GM23338 (cell line): ENCODE results near the gene LUC7L. TPM values are rescaled to one million over a fixed set of nuclear protein-coding genes. Genes with fewer than 3 reads are reported as not detected.

ENCODE experiments used
- ATAC-seq: fragments of 200-7000 bp; cut with Tn5 transposase; 3 replicates; pipeline ENCODE4 v1.9.1; 2020
- DNase-seq: peaks from one replicate; pipeline ENCODE4 v3.0.0-alpha.2; 2015; ENCODE audit warnings: low spot score
- H2AFZ ChIP-seq: fragments of 200-600 bp; sonication (generic); 2 replicates; pipeline ENCODE4 v1.8.0; 2016; ENCODE audit warnings: antibody characterized with exemption, mild to moderate bottlenecking, moderate library complexity
- H3F3A ChIP-seq: fragments of 200-600 bp; sonication (generic); replicated peaks from 2 replicates; pipeline ENCODE4 v1.8.0; 2017; ENCODE audit warnings: antibody characterized with exemption, mixed run types, low read depth
- H3K27ac ChIP-seq: fragments of 200-600 bp; sonication (generic); 2 replicates; pipeline ENCODE4 v1.6.1; 2016; ENCODE audit warnings: low read depth
- H3K27me3 ChIP-seq: fragments of 200-600 bp; sonication (generic); 2 replicates; pipeline ENCODE4 v1.8.0; 2016; ENCODE audit warnings: mild to moderate bottlenecking, mixed run types, moderate library complexity; ENCODE audit not compliant: insufficient read depth
- H3K36me3 ChIP-seq: fragments of 200-600 bp; sonication (generic); 2 replicates; pipeline ENCODE4 v1.8.0; 2016; ENCODE audit warnings: mild to moderate bottlenecking; ENCODE audit not compliant: insufficient read depth
- H3K4me1 ChIP-seq: fragments of 200-600 bp; sonication (generic); 2 replicates; pipeline ENCODE4 v1.8.0; 2016; ENCODE audit warnings: mild to moderate bottlenecking, moderate library complexity; ENCODE audit not compliant: insufficient read depth
- H3K4me2 ChIP-seq: fragments of 200-600 bp; sonication (generic); 2 replicates; pipeline ENCODE4 v1.7.1; 2017; ENCODE audit warnings: mixed run types
- H3K4me3 ChIP-seq: fragments of 200-600 bp; sonication (generic); 2 replicates; pipeline ENCODE4 v1.6.1; 2016; ENCODE audit warnings: mixed run types
- H3K79me2 ChIP-seq: fragments of 200-600 bp; sonication (generic); replicated peaks from 2 replicates; pipeline ENCODE4 v1.8.0; 2017; ENCODE audit warnings: mild to moderate bottlenecking; ENCODE audit not compliant: insufficient read depth
- H3K9me2 ChIP-seq: fragments of 200-600 bp; sonication (generic); 2 replicates; pipeline ENCODE4 v1.8.0; 2017; ENCODE audit not compliant: insufficient read depth
- H4K20me1 ChIP-seq: fragments of 200-600 bp; sonication (generic); replicated peaks from 2 replicates; pipeline ENCODE4 v1.8.0; 2017; ENCODE audit warnings: mild to moderate bottlenecking; ENCODE audit not compliant: insufficient read depth
- H3K27ac Mint-ChIP-seq: 2 replicates; pipeline ENCODE4 v1.8.0; 2020; ENCODE audit warnings: inconsistent platforms, mild to moderate bottlenecking, moderate library complexity, mixed read lengths
- H3K27me3 Mint-ChIP-seq: 3 replicates; pipeline ENCODE4 v1.8.0; 2022; ENCODE audit warnings: low read depth, mild to moderate bottlenecking, moderate library complexity, mixed read lengths, inconsistent platforms; ENCODE audit not compliant: insufficient read depth, poor library complexity
- H3K36me3 Mint-ChIP-seq: 3 replicates; pipeline ENCODE4 v1.8.0; 2021; ENCODE audit warnings: low read depth, mild to moderate bottlenecking, inconsistent platforms, moderate library complexity, mixed read lengths
- H3K4me1 Mint-ChIP-seq: 3 replicates; pipeline ENCODE4 v1.8.0; 2020; ENCODE audit warnings: mild to moderate bottlenecking, inconsistent platforms, mixed read lengths
- H3K4me3 Mint-ChIP-seq: 3 replicates; pipeline ENCODE4 v1.8.0; 2021; ENCODE audit warnings: moderate library complexity, mild to moderate bottlenecking, inconsistent platforms, mixed read lengths
- H3K9me3 Mint-ChIP-seq: 3 replicates; pipeline ENCODE4 v1.8.0; 2020; ENCODE audit warnings: moderate library complexity, mild to moderate bottlenecking, inconsistent platforms, mixed read lengths
- CREB1 ChIP-seq: fragments of 250-450 bp; sonication (Bioruptor Pico); IDR thresholded peaks from 2 replicates; pipeline ENCODE4 v1.5.0; 2020; ENCODE audit warnings: low read depth, mild to moderate bottlenecking, moderate library complexity
- EZH2 ChIP-seq: fragments of 200-600 bp; sonication (generic); IDR thresholded peaks from one replicate; pipeline ENCODE4 v1.8.0; 2017; ENCODE audit warnings: antibody characterized with exemption, mild to moderate bottlenecking, low read depth; ENCODE audit not compliant: unreplicated experiment
- JUNB ChIP-seq: IDR thresholded peaks from one replicate; pipeline ENCODE4 v1.6.1; 2016; ENCODE audit warnings: antibody characterized with exemption; ENCODE audit not compliant: unreplicated experiment
- NANOG ChIP-seq: IDR thresholded peaks from 2 replicates; pipeline ENCODE4 v1.6.1; 2016; ENCODE audit warnings: antibody characterized with exemption, borderline replicate concordance
- POLR2AphosphoS5 ChIP-seq: IDR thresholded peaks from 2 replicates; pipeline ENCODE4 v1.6.1; 2016; ENCODE audit warnings: antibody characterized with exemption, low read depth
- STAT1 ChIP-seq: IDR thresholded peaks from one replicate; pipeline ENCODE4 v1.6.1; 2016; ENCODE audit warnings: antibody characterized with exemption; ENCODE audit not compliant: unreplicated experiment
- ZNF331 ChIP-seq: fragments of 250-450 bp; sonication (Bioruptor Pico); IDR thresholded peaks from 2 replicates; pipeline ENCODE4 v1.5.0; 2020; ENCODE audit warnings: low read depth, mild to moderate bottlenecking, moderate library complexity
- polyA plus RNA-seq: library from polyadenylated mRNA; unstranded; fragments of >200 nt; fragmentation: Nextera tagmentation; extraction: Ambion mirVana; gene quantifications from 2 replicates; pipeline ENCODE4 v1.2.1, GENCODE V29; 2016
- total RNA-seq: library from RNA; depleted of rRNA; stranded (reverse); fragments of >200 nt; shearing (Covaris generic); gene quantifications from 2 replicates; pipeline ENCODE4 v1.2.3, GENCODE V29; 2014
- TF ChIP-seq, protein P1 (sequence below), 2 experiments: fragments of 200-600 bp in 1 of 2; sonication (generic) in 1 of 2; conservative IDR thresholded peaks; 2 replicates each; pipeline versions ENCODE4 v1.5.1 to v1.6.1; 2016 to 2017; ENCODE audit warnings: antibody characterized with exemption in 2 of 2, low read depth in 2 of 2, mild to moderate bottlenecking in 2 of 2, moderate library complexity in 1 of 2
- TF ChIP-seq, protein P2 (sequence below): fragments of 250-450 bp; sonication (Bioruptor Pico); IDR thresholded peaks from 2 replicates; pipeline ENCODE4 v1.5.0; 2020; ENCODE audit warnings: mild to moderate bottlenecking, moderate library complexity

The LUC7L gene
- total and polyA plus RNA-seq, 2 experiments from 2014 or later: 114 to 151 TPM

DNA sequence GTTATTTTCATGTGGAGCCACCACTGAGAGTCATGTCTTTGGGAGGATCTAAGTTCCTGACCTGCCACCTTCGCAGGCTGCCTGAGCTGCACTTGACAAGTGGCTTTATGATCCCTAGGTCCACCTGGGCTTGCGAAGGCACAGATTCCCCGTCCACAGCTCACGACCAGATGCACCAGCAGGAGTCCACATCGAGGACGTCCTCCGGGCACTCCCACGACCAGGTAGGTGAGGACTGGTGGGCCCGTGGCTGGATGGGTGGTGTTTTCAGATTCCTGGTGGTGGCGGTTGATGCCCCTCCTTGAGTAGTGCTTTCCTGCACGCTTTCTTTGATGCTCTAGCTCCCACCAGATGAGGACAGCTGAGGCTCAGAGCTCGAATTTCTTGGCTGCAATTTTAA is 20.2 kb upstream of the LUC7L start:
- Histone ChIP-seq H3K27ac (no peak overlapping the region), H2AFZ (no peak overlapping the region), H3K27me3 (no peaks in the 10 kb centered on the region), H3K4me2 (no peak overlapping the region), H3F3A (0 out of 2 replicates have a peak, but pooled peaks cover 4% of the 10 kb centered on the region), H3K36me3 (no peaks in the 10 kb centered on the region), H3K4me3 (no peak overlapping the region), H3K9me2 (no peaks in the 10 kb centered on the region), H3K79me2 (no peaks in the 10 kb centered on the region; the same call in 1 of the 2 replicates), H3K4me1 (no peaks in the 10 kb centered on the region), H4K20me1 (peaks cover 10% of the 10 kb centered on the region)
- ATAC-seq (no peak), DNase-seq (no peak)
- TF ChIP-seq CREB1 (CRISPR knock-in tag) (no peak), JUNB (no peak), ZNF331 (CRISPR knock-in tag) (no peak), NANOG (no peak), POLR2AphosphoS5 (no peak), STAT1 (no peak), EZH2 (no peak)
- TF ChIP-seq, protein P1, sequence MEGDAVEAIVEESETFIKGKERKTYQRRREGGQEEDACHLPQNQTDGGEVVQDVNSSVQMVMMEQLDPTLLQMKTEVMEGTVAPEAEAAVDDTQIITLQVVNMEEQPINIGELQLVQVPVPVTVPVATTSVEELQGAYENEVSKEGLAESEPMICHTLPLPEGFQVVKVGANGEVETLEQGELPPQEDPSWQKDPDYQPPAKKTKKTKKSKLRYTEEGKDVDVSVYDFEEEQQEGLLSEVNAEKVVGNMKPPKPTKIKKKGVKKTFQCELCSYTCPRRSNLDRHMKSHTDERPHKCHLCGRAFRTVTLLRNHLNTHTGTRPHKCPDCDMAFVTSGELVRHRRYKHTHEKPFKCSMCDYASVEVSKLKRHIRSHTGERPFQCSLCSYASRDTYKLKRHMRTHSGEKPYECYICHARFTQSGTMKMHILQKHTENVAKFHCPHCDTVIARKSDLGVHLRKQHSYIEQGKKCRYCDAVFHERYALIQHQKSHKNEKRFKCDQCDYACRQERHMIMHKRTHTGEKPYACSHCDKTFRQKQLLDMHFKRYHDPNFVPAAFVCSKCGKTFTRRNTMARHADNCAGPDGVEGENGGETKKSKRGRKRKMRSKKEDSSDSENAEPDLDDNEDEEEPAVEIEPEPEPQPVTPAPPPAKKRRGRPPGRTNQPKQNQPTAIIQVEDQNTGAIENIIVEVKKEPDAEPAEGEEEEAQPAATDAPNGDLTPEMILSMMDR (conservative IDR thresholded peaks at IDR 0.05; ENCODE audit: low read depth in 2 of 2): no peak
- TF ChIP-seq, protein P2, sequence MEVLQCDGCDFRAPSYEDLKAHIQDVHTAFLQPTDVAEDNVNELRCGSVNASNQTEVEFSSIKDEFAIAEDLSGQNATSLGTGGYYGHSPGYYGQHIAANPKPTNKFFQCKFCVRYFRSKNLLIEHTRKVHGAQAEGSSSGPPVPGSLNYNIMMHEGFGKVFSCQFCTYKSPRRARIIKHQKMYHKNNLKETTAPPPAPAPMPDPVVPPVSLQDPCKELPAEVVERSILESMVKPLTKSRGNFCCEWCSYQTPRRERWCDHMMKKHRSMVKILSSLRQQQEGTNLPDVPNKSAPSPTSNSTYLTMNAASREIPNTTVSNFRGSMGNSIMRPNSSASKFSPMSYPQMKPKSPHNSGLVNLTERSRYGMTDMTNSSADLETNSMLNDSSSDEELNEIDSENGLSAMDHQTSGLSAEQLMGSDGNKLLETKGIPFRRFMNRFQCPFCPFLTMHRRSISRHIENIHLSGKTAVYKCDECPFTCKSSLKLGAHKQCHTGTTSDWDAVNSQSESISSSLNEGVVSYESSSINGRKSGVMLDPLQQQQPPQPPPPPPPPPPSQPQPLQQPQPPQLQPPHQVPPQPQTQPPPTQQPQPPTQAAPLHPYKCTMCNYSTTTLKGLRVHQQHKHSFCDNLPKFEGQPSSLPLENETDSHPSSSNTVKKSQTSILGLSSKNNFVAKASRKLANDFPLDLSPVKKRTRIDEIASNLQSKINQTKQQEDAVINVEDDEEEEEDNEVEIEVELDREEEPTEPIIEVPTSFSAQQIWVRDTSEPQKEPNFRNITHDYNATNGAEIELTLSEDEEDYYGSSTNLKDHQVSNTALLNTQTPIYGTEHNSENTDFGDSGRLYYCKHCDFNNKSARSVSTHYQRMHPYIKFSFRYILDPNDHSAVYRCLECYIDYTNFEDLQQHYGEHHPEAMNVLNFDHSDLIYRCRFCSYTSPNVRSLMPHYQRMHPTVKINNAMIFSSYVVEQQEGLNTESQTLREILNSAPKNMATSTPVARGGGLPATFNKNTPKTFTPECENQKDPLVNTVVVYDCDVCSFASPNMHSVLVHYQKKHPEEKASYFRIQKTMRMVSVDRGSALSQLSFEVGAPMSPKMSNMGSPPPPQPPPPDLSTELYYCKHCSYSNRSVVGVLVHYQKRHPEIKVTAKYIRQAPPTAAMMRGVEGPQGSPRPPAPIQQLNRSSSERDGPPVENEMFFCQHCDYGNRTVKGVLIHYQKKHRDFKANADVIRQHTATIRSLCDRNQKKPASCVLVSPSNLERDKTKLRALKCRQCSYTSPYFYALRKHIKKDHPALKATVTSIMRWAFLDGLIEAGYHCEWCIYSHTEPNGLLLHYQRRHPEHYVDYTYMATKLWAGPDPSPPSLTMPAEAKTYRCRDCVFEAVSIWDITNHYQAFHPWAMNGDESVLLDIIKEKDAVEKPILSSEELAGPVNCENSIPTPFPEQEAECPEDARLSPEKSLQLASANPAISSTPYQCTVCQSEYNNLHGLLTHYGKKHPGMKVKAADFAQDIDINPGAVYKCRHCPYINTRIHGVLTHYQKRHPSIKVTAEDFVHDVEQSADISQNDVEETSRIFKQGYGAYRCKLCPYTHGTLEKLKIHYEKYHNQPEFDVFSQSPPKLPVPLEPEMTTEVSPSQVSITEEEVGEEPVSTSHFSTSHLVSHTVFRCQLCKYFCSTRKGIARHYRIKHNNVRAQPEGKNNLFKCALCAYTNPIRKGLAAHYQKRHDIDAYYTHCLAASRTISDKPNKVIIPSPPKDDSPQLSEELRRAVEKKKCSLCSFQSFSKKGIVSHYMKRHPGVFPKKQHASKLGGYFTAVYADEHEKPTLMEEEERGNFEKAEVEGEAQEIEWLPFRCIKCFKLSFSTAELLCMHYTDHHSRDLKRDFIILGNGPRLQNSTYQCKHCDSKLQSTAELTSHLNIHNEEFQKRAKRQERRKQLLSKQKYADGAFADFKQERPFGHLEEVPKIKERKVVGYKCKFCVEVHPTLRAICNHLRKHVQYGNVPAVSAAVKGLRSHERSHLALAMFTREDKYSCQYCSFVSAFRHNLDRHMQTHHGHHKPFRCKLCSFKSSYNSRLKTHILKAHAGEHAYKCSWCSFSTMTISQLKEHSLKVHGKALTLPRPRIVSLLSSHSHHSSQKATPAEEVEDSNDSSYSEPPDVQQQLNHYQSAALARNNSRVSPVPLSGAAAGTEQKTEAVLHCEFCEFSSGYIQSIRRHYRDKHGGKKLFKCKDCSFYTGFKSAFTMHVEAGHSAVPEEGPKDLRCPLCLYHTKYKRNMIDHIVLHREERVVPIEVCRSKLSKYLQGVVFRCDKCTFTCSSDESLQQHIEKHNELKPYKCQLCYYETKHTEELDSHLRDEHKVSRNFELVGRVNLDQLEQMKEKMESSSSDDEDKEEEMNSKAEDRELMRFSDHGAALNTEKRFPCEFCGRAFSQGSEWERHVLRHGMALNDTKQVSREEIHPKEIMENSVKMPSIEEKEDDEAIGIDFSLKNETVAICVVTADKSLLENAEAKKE (CRISPR knock-in tag): no peak
- H3K4me1 Mint-ChIP-seq: peaks cover 4% of the 10 kb centered on the region; the same call in 2 of the 3 replicates
- no peak overlapping the region for H3K27ac Mint-ChIP-seq
- peaks cover 5% of the 10 kb centered on the region for H3K27me3 Mint-ChIP-seq
- no peak overlapping the region for H3K4me3 Mint-ChIP-seq
- peaks cover 18% of the 10 kb centered on the region; the same call in 2 of the 3 replicates for H3K36me3 Mint-ChIP-seq
- H3K9me3 Mint-ChIP-seq: no peaks in the 10 kb centered on the region
